ENCODE results near the gene TAP1.
A peak's percentile ranks its signal among the peaks of the same experiment; 100 is the strongest.

Gene TAP1

DNA sequence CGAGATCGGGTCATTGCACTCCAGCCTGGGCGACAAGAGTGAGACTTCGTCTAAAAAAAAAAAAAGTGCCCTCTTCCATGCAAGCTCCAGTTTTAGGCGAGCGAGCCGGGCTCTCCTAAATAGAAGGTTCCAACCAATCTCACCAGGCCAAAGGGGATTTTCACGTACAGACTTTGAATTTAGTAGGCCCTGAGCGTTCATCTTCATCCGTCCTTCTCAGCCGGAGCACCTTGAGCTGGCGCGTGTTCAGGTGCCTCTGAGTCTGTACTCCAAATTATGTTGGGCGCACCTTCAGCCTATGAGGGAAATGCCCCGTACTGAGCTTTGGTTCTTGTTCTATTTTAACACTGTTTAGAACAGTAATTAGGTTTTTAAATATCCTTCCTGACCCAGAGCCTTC is 14.1 kb downstream of the TAP1 start:
- no peaks in the 10 kb centered on the region for H3K9me2 ChIP-seq (ENCODE audit: low read depth, low read length)
- H3F3A ChIP-seq (ENCODE audit: insufficient read depth, low read length) = no peaks in the 10 kb centered on the region
- H3K27me3 ChIP-seq (ENCODE audit: insufficient read depth, low read length) = no peaks in the 10 kb centered on the region
- no peak overlapping the region for H3K4me3 ChIP-seq (ENCODE audit: low read depth, low read length, poor library complexity, severe bottlenecking)
- peaks cover 53% of the 10 kb centered on the region for H3K4me1 ChIP-seq (ENCODE audit: insufficient read depth, low read length, severe bottlenecking)
- H3K9ac ChIP-seq (ENCODE audit: low read length) = no peak overlapping the region
- H4K20me1 ChIP-seq (ENCODE audit: insufficient read depth, low read length) = no peaks in the 10 kb centered on the region
- TF ChIP-seq, protein P1, sequence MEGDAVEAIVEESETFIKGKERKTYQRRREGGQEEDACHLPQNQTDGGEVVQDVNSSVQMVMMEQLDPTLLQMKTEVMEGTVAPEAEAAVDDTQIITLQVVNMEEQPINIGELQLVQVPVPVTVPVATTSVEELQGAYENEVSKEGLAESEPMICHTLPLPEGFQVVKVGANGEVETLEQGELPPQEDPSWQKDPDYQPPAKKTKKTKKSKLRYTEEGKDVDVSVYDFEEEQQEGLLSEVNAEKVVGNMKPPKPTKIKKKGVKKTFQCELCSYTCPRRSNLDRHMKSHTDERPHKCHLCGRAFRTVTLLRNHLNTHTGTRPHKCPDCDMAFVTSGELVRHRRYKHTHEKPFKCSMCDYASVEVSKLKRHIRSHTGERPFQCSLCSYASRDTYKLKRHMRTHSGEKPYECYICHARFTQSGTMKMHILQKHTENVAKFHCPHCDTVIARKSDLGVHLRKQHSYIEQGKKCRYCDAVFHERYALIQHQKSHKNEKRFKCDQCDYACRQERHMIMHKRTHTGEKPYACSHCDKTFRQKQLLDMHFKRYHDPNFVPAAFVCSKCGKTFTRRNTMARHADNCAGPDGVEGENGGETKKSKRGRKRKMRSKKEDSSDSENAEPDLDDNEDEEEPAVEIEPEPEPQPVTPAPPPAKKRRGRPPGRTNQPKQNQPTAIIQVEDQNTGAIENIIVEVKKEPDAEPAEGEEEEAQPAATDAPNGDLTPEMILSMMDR (IDR thresholded peaks at IDR 0.05; ENCODE audit: low read length) = no peak
- H3K36me3 ChIP-seq (ENCODE audit: insufficient read depth, low read length) = peaks cover 61% of the 10 kb centered on the region
- peaks cover 13% of the 10 kb centered on the region for H3K79me2 ChIP-seq (ENCODE audit: insufficient read depth, low read length)
- peak overlapping the region; percentile 41 for H3K27ac ChIP-seq (ENCODE audit: low read depth, low read length, poor library complexity, severe bottlenecking)
- no peak overlapping the region for H2AFZ ChIP-seq (ENCODE audit: low read length)
- no peak overlapping the region for H3K4me2 ChIP-seq (ENCODE audit: low read length)
- no peaks in the 10 kb centered on the region for H3K9me3 ChIP-seq (ENCODE audit: low read length)

DNA sequence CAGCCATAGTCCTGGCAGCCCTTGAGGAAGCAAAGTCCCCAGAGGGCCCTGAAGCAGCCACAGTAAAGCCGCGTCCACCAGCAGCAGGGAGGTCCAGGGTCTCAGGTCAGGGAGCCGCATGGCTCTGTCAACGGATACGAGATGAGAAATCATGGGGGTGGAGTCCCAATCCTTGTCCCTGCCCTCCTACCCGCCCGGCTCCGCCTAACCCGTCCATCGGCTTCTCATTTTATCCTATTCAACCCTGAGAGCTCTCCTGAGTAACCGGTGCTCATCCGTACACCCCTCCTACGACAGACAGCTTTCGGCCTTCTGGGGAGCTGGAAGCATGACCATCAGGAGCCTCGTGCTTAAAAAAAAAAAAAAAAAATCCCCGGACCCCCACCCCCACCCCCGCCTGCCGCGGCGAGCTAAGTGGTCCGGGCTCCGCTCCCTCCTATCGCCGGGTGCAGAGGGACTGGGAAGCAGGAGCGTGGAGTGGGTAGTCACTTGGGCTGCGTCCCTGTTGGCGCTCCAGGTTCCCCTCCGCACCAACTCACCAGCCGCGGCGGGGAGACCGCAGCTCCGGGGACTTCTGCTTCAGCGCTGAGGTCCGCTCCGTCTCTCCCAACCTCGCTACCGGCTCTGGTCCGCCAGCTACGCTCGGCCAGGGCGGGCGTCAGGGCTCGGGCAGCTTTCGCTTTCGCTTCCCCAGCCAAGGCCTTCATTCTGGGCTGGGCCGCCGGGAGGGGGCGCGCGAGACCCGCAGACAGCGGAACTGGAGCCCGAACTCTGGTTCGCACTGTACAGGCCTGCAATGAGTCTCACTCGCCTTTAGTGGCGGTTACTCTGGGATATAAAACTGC is 15.2 kb downstream of the TAP1 start, which contains the start of gene TAP2:
Gene TAP2 (minus strand): TSS at position 626 of the 845 bp plus-strand sequence. CDS start 506 bp downstream, at position 120.
- no peaks in the 10 kb centered on the region for H3K9me3 ChIP-seq (ENCODE audit: low read length)
- H3F3A ChIP-seq (ENCODE audit: insufficient read depth, low read length) = no peaks in the 10 kb centered on the region
- H3K9me2 ChIP-seq (ENCODE audit: low read depth, low read length) = no peaks in the 10 kb centered on the region
- H2AFZ ChIP-seq (ENCODE audit: low read length) = no peak within 1 kb of the TSS
- peak within 1 kb of the TSS; percentile 64 for H3K27ac ChIP-seq (ENCODE audit: low read depth, low read length, poor library complexity, severe bottlenecking)
- no peak for TF ChIP-seq EZH2 (IDR thresholded peaks at IDR 0.05; ENCODE audit: borderline replicate concordance, low read length)
- TF ChIP-seq, protein P1 (IDR thresholded peaks at IDR 0.05; ENCODE audit: low read length) = peak; percentile 91
- peak within 1 kb of the TSS; percentile 95 for H3K4me2 ChIP-seq (ENCODE audit: low read length)
- peaks cover 13% of the 10 kb centered on the region for H3K79me2 ChIP-seq (ENCODE audit: insufficient read depth, low read length)
- H3K27me3 ChIP-seq (ENCODE audit: insufficient read depth, low read length) = no peaks in the 10 kb centered on the region
- no peaks in the 10 kb centered on the region for H4K20me1 ChIP-seq (ENCODE audit: insufficient read depth, low read length)
- peaks cover 44% of the 10 kb centered on the region for H3K4me1 ChIP-seq (ENCODE audit: insufficient read depth, low read length, severe bottlenecking)
- peaks cover 72% of the 10 kb centered on the region for H3K36me3 ChIP-seq (ENCODE audit: insufficient read depth, low read length)
- H3K4me3 ChIP-seq (ENCODE audit: low read depth, low read length, poor library complexity, severe bottlenecking) = peak within 1 kb of the TSS; percentile 89
- H3K9ac ChIP-seq (ENCODE audit: low read length) = peak within 1 kb of the TSS; percentile 92

DNA sequence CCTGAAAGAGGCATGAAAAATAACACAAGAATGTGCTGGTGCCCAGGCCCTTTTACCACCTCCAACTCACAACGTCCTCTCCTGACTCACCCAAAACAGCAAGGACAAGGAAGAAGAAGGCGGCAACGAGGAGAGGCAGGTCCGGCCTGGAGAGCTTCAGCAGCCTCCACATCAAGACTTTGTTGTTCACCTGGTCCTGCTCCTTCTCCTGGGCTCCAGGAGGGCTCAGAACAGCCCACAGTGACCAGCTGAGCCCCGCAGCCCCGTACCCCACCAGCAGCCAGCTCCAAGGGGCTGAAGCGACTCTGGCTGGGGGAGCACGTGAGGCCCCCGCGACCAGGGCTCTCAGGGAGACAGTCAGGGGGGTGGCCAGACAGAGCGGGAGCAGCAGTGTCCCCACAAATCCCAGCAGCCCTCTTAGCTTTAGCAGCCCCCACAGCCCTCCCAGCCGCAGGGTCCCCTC is 15.8 kb downstream of the TAP1 start:
- no peak for TF ChIP-seq EZH2 (IDR thresholded peaks at IDR 0.05; ENCODE audit: borderline replicate concordance, low read length)
- TF ChIP-seq, protein P1 (IDR thresholded peaks at IDR 0.05; ENCODE audit: low read length) = no peak
- Histone ChIP-seq H3K9ac (ENCODE audit: low read length) (peak overlapping the region; percentile 92), H3F3A (ENCODE audit: insufficient read depth, low read length) (no peaks in the 10 kb centered on the region), H3K9me2 (ENCODE audit: low read depth, low read length) (no peaks in the 10 kb centered on the region), H3K4me3 (ENCODE audit: low read depth, low read length, poor library complexity, severe bottlenecking) (peak overlapping the region; percentile 89), H3K27ac (ENCODE audit: low read depth, low read length, poor library complexity, severe bottlenecking) (peak overlapping the region; percentile 64), H3K9me3 (ENCODE audit: low read length) (no peaks in the 10 kb centered on the region), H3K4me1 (ENCODE audit: insufficient read depth, low read length, severe bottlenecking) (peaks cover 38% of the 10 kb centered on the region), H3K4me2 (ENCODE audit: low read length) (peak overlapping the region; percentile 95), H3K27me3 (ENCODE audit: insufficient read depth, low read length) (no peaks in the 10 kb centered on the region), H2AFZ (ENCODE audit: low read length) (no peak overlapping the region), H3K79me2 (ENCODE audit: insufficient read depth, low read length) (peaks cover 13% of the 10 kb centered on the region), H4K20me1 (ENCODE audit: insufficient read depth, low read length) (no peaks in the 10 kb centered on the region), H3K36me3 (ENCODE audit: insufficient read depth, low read length) (peaks cover 75% of the 10 kb centered on the region)

All from OCI-LY1 (cell line).